Eye (tissue), 1 donor: ENCODE results near the gene VTN.
A peak's percentile ranks its signal among the peaks of the same experiment; 100 is the strongest.

Experiments used
- DNase-seq: peaks from one replicate; pipeline ENCODE4 v3.0.0-alpha.2; 2015

Gene VTN

GRCh38 chr17:28317966-28318758 is 51.9 kb downstream of the VTN start:
- peak; percentile 75 for DNase-seq
